ENCODE measurements around the gene MACC1. TPM values are rescaled to one million over a fixed set of nuclear protein-coding genes. Genes with fewer than 3 reads are reported as not detected.

MACC1 gene
- polyA plus RNA-seq, 1 donor (not counting 4 experiments of a cell fraction or from before 2014, with no cell fraction given) = 16.4 TPM

DNA sequence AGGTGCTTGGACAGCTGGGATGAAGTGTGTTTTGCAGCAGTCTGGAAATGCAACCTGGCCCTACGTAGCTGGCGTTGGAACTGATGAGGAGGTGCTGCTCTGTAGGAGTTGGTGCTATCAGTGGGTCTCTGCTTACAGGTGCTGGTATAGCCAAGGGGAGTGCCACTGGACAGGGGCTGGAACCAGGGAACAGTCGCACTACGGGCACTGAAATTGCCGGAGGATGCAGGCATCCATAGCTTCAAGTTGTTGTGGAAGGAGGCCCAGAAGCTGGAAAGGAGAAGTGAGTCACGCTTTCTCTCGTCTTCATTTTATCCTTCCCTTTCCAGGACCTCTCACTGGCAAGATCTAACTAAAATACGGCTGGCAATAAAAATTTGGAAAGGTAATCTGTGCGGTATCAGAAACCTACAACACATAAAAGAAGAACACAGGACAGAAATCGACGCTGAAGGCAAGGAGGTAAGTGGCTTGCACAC, 25.8 kb downstream of the MACC1 start:
- Histone ChIP-seq H3K9me1 (ENCODE audit: control insufficient read depth, extremely low read depth, insufficient read depth, low read length) (no peaks in the 10 kb centered on the region), H3K27ac (ENCODE audit: control insufficient read depth, insufficient read depth, low read length) (no peak overlapping the region), H3K4me1 (ENCODE audit: control insufficient read depth, extremely low read depth, insufficient read depth, low read length) (no peaks in the 10 kb centered on the region), H4K20me1 (ENCODE audit: control insufficient read depth, extremely low read depth, insufficient read depth, low read length) (no peaks in the 10 kb centered on the region), H3K9ac (ENCODE audit: control insufficient read depth, extremely low read depth, insufficient read depth, low read length) (no peak overlapping the region), H3K9me3 (ENCODE audit: control insufficient read depth, low read depth, low read length) (peaks cover 7% of the 10 kb centered on the region), H3K36me3 (ENCODE audit: control insufficient read depth in 2 of 2, extremely low read depth in 1 of 2, insufficient read depth in 2 of 2, low read length in 2 of 2) (peaks cover 5 to 9% of the 10 kb centered on the region in 2 experiments), H2AFZ (ENCODE audit: control insufficient read depth, low read length) (no peak overlapping the region), H3K4me2 (ENCODE audit: control insufficient read depth, extremely low read depth, insufficient read depth, low read depth, low read length) (no peak overlapping the region), H3K79me2 (ENCODE audit: control insufficient read depth, insufficient read depth, low read length) (peaks cover 61% of the 10 kb centered on the region), H3K4me3 (ENCODE audit: control insufficient read depth in 2 of 3, extremely low read depth in 1 of 3, insufficient read depth in 2 of 3, low read depth in 1 of 3, low read length in 3 of 3) (no peak overlapping the region), H3K27me3 (ENCODE audit: control insufficient read depth, extremely low read depth, insufficient read depth, low read length) (no peaks in the 10 kb centered on the region)
- FAIRE-seq = no peak
- TF ChIP-seq EZH2 (IDR thresholded peaks at IDR 0.05; ENCODE audit: low read length) (no peak), CTCF (optimal IDR thresholded peaks at IDR 0.05 in 1 of 3, IDR thresholded peaks at IDR 0.05 in 1 of 3, conservative IDR thresholded peaks at IDR 0.05 in 1 of 3; ENCODE audit: extremely low read depth in 1 of 3, insufficient read depth in 2 of 3, low read length in 3 of 3) (no peak)
- no peak for DNase-seq (ENCODE audit: low read depth, low spot score)
- dilution Hi-C loops (cut with MboI; ENCODE audit: extremely low pct_ligation_motif_present, low sequenced_read_pairs) = no loop called here

GRCh38 chr7:20190560-20191390, 26.4 kb downstream of the MACC1 start:
- H3K4me1 ChIP-seq (ENCODE audit: control insufficient read depth, extremely low read depth, insufficient read depth, low read length) = no peaks in the 10 kb centered on the region
- H3K9ac ChIP-seq (ENCODE audit: control insufficient read depth, extremely low read depth, insufficient read depth, low read length) = no peak overlapping the region
- no peaks in the 10 kb centered on the region for H3K27me3 ChIP-seq (ENCODE audit: control insufficient read depth, extremely low read depth, insufficient read depth, low read length)
- dilution Hi-C loops (cut with MboI; ENCODE audit: extremely low pct_ligation_motif_present, low sequenced_read_pairs) = no loop called here
- no peak overlapping the region for H3K27ac ChIP-seq (ENCODE audit: control insufficient read depth, insufficient read depth, low read length)
- H3K79me2 ChIP-seq (ENCODE audit: control insufficient read depth, insufficient read depth, low read length) = peaks cover 62% of the 10 kb centered on the region
- peaks cover 7% of the 10 kb centered on the region for H3K9me3 ChIP-seq (ENCODE audit: control insufficient read depth, low read depth, low read length)
- no peak for FAIRE-seq
- no peaks in the 10 kb centered on the region for H3K9me1 ChIP-seq (ENCODE audit: control insufficient read depth, extremely low read depth, insufficient read depth, low read length)
- H3K4me2 ChIP-seq (ENCODE audit: control insufficient read depth, extremely low read depth, insufficient read depth, low read depth, low read length) = no peak overlapping the region
- peaks cover 5 to 9% of the 10 kb centered on the region in 2 experiments for H3K36me3 ChIP-seq (ENCODE audit: control insufficient read depth in 2 of 2, extremely low read depth in 1 of 2, insufficient read depth in 2 of 2, low read length in 2 of 2)
- no peak overlapping the region for H2AFZ ChIP-seq (ENCODE audit: control insufficient read depth, low read length)
- H4K20me1 ChIP-seq (ENCODE audit: control insufficient read depth, extremely low read depth, insufficient read depth, low read length) = no peaks in the 10 kb centered on the region
- no peak overlapping the region for H3K4me3 ChIP-seq (ENCODE audit: control insufficient read depth in 2 of 3, extremely low read depth in 1 of 3, insufficient read depth in 2 of 3, low read depth in 1 of 3, low read length in 3 of 3)
- TF ChIP-seq EZH2 (IDR thresholded peaks at IDR 0.05; ENCODE audit: low read length) (no peak), CTCF (optimal IDR thresholded peaks at IDR 0.05 in 1 of 3, IDR thresholded peaks at IDR 0.05 in 1 of 3, conservative IDR thresholded peaks at IDR 0.05 in 1 of 3; ENCODE audit: extremely low read depth in 1 of 3, insufficient read depth in 2 of 3, low read length in 3 of 3) (no peak)
- DNase-seq (ENCODE audit: low read depth, low spot score) = no peak

All from keratinocyte (primary cell).